GM20431 (cell line): Measurements from ENCODE around the gene CDK16.

Source experiments
- in situ Hi-C: fragments of 300-500 bp; cut with MseI, MboI; formaldehyde crosslinking; loops from one replicate; pipeline ENCODE4 v1.15.0; 2020; ENCODE audit warnings: low sequenced_read_pairs; ENCODE audit not compliant: unreplicated experiment

Gene CDK16

GRCh38 chrX:47184486-47184885 is 34.0 kb upstream of the CDK16 start:
- in situ Hi-C loops, result no loop called here

- in situ Hi-C loops, result no loop called here
Observed at GRCh38 chrX:47185241-47185640, 33.2 kb upstream of the CDK16 start.

GRCh38 chrX:47186096-47186740 is 32.3 kb upstream of the CDK16 start:
- in situ Hi-C loops, result no loop called here

- in situ Hi-C loops, result no loop called here
Observed at GRCh38 chrX:47187106-47187677, 31.3 kb upstream of the CDK16 start.

GRCh38 chrX:47189906-47190305 is 28.6 kb upstream of the CDK16 start:
- in situ Hi-C loops, result no loop called here

GRCh38 chrX:47190445-47191269 is 27.8 kb upstream of the CDK16 start:
- in situ Hi-C loops, result no loop called here

- in situ Hi-C loops, result no loop called here
Observed at GRCh38 chrX:47191331-47191730, 27.1 kb upstream of the CDK16 start.

GRCh38 chrX:47191806-47192401 is 26.6 kb upstream of the CDK16 start:
- in situ Hi-C loops, result no loop called here

GRCh38 chrX:47193475-47194193 is 24.8 kb upstream of the CDK16 start, which contains the start of gene UBA1:
Gene UBA1 (plus strand): TSS chrX:47193829. CDS start chrX:47198803, 4,974 bp downstream.
- in situ Hi-C loops, result no loop called here

GRCh38 chrX:47194194-47194787 is 24.2 kb upstream of the CDK16 start:
- in situ Hi-C loops, result no loop called here

- in situ Hi-C loops, result no loop called here
Observed at GRCh38 chrX:47196098-47196497, 22.4 kb upstream of the CDK16 start.

GRCh38 chrX:47197526-47197925 is 21.0 kb upstream of the CDK16 start:
- in situ Hi-C loops, result no loop called here

- in situ Hi-C loops, result no loop called here
Observed at GRCh38 chrX:47198026-47198686, 20.3 kb upstream of the CDK16 start.

- in situ Hi-C loops, result no loop called here
Observed at GRCh38 chrX:47198687-47199080, 19.8 kb upstream of the CDK16 start.

- in situ Hi-C loops, result no loop called here
Observed at GRCh38 chrX:47199286-47199685, 19.2 kb upstream of the CDK16 start.

GRCh38 chrX:47200385-47201150 is 17.9 kb upstream of the CDK16 start:
- in situ Hi-C loops, result no loop called here

GRCh38 chrX:47201345-47201944 is 17.0 kb upstream of the CDK16 start:
- in situ Hi-C loops, result no loop called here

- in situ Hi-C loops, result no loop called here
Observed at GRCh38 chrX:47202316-47202715, 16.2 kb upstream of the CDK16 start.
